ENCODE measurements around the gene DPCD. TPM values are rescaled to one million over a fixed set of nuclear protein-coding genes. Genes with fewer than 3 reads are reported as not detected.

Gene DPCD
- total RNA-seq, 4 donors from 2014 or later = 12.2 to 16.0 (median 13.5) TPM

- TF ChIP-seq CTCF (IDR thresholded peaks at IDR 0.05; ENCODE audit: low read depth) = no peak
Observed at GRCh38 chr10:101595591-101596433, 7.7 kb downstream of the DPCD start.

- TF ChIP-seq CTCF (IDR thresholded peaks at IDR 0.05; ENCODE audit: low read depth) = no peak
Observed at GRCh38 chr10:101597091-101597900, 9.2 kb downstream of the DPCD start.

- TF ChIP-seq CTCF (IDR thresholded peaks at IDR 0.05; ENCODE audit: low read depth) = no peak
Observed at GRCh38 chr10:101601541-101601940, 13.4 kb downstream of the DPCD start.

- no peak for TF ChIP-seq CTCF (IDR thresholded peaks at IDR 0.05; ENCODE audit: low read depth)
Observed at GRCh38 chr10:101602761-101603398, 14.8 kb downstream of the DPCD start.

GRCh38 chr10:101607124-101607523 lies 19.0 kb downstream of the DPCD start:
- TF ChIP-seq CTCF (IDR thresholded peaks at IDR 0.05; ENCODE audit: low read depth) = no peak

GRCh38 chr10:101609481-101609880 lies 21.4 kb downstream of the DPCD start:
- no peak for TF ChIP-seq CTCF (IDR thresholded peaks at IDR 0.05; ENCODE audit: low read depth)
